ENCODE data around the gene HNRNPA3. TPM values are rescaled to one million over a fixed set of nuclear protein-coding genes. Genes with fewer than 3 reads are reported as not detected.

Gene HNRNPA3
- total and polyA plus RNA-seq, 2 donors (not counting 1 experiment from before 2014, with no cell fraction given): 45.1 to 200 TPM

DNA sequence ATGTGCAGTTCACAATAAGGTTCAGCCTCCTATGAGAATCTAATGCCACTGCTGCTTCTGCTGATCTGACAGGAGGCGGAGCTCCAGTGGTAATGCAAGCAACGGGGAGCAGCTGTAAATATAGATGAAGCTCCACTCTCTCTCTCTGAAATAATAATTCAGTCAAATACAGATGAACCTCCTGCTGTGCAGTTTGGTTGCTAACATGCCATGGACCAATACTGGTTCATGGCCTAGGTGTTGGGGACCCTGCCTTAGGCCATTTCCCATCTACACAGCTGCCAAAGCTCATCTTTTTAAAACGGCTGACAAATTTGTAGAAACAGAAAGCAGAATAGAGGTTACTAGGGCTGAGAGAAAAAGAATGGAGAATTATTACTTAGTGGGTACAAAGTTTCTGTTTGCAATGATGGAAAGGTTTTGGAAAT lies 10.7 kb upstream of the HNRNPA3 start:
- DNase-seq (no peak), ATAC-seq (ENCODE audit: low read depth) (no peak)
- TF ChIP-seq, protein P1, sequence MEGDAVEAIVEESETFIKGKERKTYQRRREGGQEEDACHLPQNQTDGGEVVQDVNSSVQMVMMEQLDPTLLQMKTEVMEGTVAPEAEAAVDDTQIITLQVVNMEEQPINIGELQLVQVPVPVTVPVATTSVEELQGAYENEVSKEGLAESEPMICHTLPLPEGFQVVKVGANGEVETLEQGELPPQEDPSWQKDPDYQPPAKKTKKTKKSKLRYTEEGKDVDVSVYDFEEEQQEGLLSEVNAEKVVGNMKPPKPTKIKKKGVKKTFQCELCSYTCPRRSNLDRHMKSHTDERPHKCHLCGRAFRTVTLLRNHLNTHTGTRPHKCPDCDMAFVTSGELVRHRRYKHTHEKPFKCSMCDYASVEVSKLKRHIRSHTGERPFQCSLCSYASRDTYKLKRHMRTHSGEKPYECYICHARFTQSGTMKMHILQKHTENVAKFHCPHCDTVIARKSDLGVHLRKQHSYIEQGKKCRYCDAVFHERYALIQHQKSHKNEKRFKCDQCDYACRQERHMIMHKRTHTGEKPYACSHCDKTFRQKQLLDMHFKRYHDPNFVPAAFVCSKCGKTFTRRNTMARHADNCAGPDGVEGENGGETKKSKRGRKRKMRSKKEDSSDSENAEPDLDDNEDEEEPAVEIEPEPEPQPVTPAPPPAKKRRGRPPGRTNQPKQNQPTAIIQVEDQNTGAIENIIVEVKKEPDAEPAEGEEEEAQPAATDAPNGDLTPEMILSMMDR (IDR thresholded peaks at IDR 0.05): no peak
- TF ChIP-seq EZH2 (IDR thresholded peaks at IDR 0.05; ENCODE audit: borderline replicate concordance, insufficient read depth, low read depth, low read length, poor library complexity, severe bottlenecking): no peak
- Histone ChIP-seq H3K36me3 (replicated peaks in 1 of 2; ENCODE audit: control extremely low read depth in 1 of 2, control insufficient read depth in 1 of 2, extremely low read depth in 1 of 2, insufficient read depth in 2 of 2, low read length in 1 of 2) (no peaks in the 10 kb centered on the region), H3K79me2 (ENCODE audit: control insufficient read depth, insufficient read depth, low read length) (peaks cover 22% of the 10 kb centered on the region), H3K4me2 (replicated peaks; ENCODE audit: low read depth, low read length, poor library complexity, severe bottlenecking) (no peak overlapping the region), H3K27me3 (replicated peaks in 1 of 4; ENCODE audit: control extremely low read depth in 1 of 4, control insufficient read depth in 3 of 4, insufficient read depth in 4 of 4, low read length in 3 of 4) (no peaks in the 10 kb centered on the region), H3K27ac (ENCODE audit: low read length in 2 of 2) (no peak overlapping the region), H3K9me3 (ENCODE audit: control extremely low read depth in 1 of 3, control insufficient read depth in 2 of 3, insufficient read depth in 1 of 3, low read length in 2 of 3) (no peaks in the 10 kb centered on the region), H3K9ac (ENCODE audit: low read length) (no peak overlapping the region), H3K4me3 (ENCODE audit: control extremely low read depth in 1 of 5, extremely low read depth in 1 of 5, insufficient read depth in 1 of 5, low read depth in 2 of 5, low read length in 4 of 5) (no peak overlapping the region), H4K20me1 (ENCODE audit: control insufficient read depth, insufficient read depth, low read length, poor library complexity, severe bottlenecking) (no peaks in the 10 kb centered on the region), H3K4me1 (ENCODE audit: control insufficient read depth in 2 of 2, insufficient read depth in 2 of 2, low read length in 2 of 2) (no peaks in the 10 kb centered on the region), H2AFZ (ENCODE audit: insufficient read depth, low read depth, low read length, poor library complexity, severe bottlenecking) (no peak overlapping the region)
- no peaks in the 10 kb centered on the region for H3K27me3 Mint-ChIP-seq
- H3K27ac Mint-ChIP-seq: no peak overlapping the region
- H3K9me3 Mint-ChIP-seq (ENCODE audit: insufficient read depth): no peaks in the 10 kb centered on the region
- H3K4me1 Mint-ChIP-seq: peaks cover 2% of the 10 kb centered on the region
- H3K4me3 Mint-ChIP-seq: no peak overlapping the region
- intact Hi-C loops (cut with micrococcal nuclease): no loop called here
- ChIA-PET CTCF (interaction anchor here (1.7 to 1.9 kb wide), 2 partner anchors 37 to 53 kb away, joined by 5 to 6 read pairs; no protein-coding TSS in a partner anchor), POLR2A (no interaction called here)
- 60% methylated on average over 2 of the region's 3 CpGs for WGBS (ENCODE audit: insufficient coverage)

DNA sequence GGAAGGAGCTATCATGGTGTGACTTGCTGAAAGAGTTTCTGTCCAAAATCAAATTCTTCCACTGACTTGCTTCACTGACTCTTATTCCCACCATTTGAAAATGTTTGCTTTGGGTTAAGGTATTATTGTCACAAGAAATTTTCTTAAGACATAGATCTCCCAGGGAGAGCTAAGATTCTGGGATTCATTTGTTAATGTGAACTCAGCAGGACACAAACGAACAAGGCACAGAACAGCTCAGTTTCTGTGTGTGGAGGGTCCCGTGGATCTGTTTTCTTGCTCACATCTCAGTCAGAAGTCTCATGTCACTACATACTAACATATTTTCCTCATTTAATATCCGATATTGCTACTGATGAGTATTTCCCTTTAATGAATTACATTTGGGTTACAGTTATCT lies 8.2 kb upstream of the HNRNPA3 start:
- H3K27ac ChIP-seq (ENCODE audit: low read length in 2 of 2): no peak overlapping the region
- POLR2A ChIA-PET: no interaction called here
- no peak overlapping the region for H3K4me2 ChIP-seq (replicated peaks; ENCODE audit: low read depth, low read length, poor library complexity, severe bottlenecking)
- H3K4me1 ChIP-seq (ENCODE audit: control insufficient read depth in 2 of 2, insufficient read depth in 2 of 2, low read length in 2 of 2): no peaks in the 10 kb centered on the region
- DNase-seq (no peak), ATAC-seq (ENCODE audit: low read depth) (no peak)
- no peaks in the 10 kb centered on the region for H3K27me3 ChIP-seq (replicated peaks in 1 of 4; ENCODE audit: control extremely low read depth in 1 of 4, control insufficient read depth in 3 of 4, insufficient read depth in 4 of 4, low read length in 3 of 4)
- H3K4me3 Mint-ChIP-seq: no peak overlapping the region
- TF ChIP-seq, protein P1 (IDR thresholded peaks at IDR 0.05): no peak
- no peak for TF ChIP-seq EZH2 (IDR thresholded peaks at IDR 0.05; ENCODE audit: borderline replicate concordance, insufficient read depth, low read depth, low read length, poor library complexity, severe bottlenecking)
- H3K4me1 Mint-ChIP-seq: peaks cover 3% of the 10 kb centered on the region
- H3K4me3 ChIP-seq (ENCODE audit: control extremely low read depth in 1 of 5, extremely low read depth in 1 of 5, insufficient read depth in 1 of 5, low read depth in 2 of 5, low read length in 4 of 5): no peak overlapping the region
- no peaks in the 10 kb centered on the region for H4K20me1 ChIP-seq (ENCODE audit: control insufficient read depth, insufficient read depth, low read length, poor library complexity, severe bottlenecking)
- no peaks in the 10 kb centered on the region for H3K27me3 Mint-ChIP-seq
- H3K79me2 ChIP-seq (ENCODE audit: control insufficient read depth, insufficient read depth, low read length): peaks cover 43% of the 10 kb centered on the region
- no peak overlapping the region for H3K9ac ChIP-seq (ENCODE audit: low read length)
- H3K9me3 Mint-ChIP-seq (ENCODE audit: insufficient read depth): no peaks in the 10 kb centered on the region
- H3K36me3 ChIP-seq (replicated peaks in 1 of 2; ENCODE audit: control extremely low read depth in 1 of 2, control insufficient read depth in 1 of 2, extremely low read depth in 1 of 2, insufficient read depth in 2 of 2, low read length in 1 of 2): no peaks in the 10 kb centered on the region
- CTCF ChIA-PET: interaction anchor here (0.6 to 0.7 kb wide), 2 partner anchors 568 to 750 kb away, joined by 3 read pairs; no protein-coding TSS in a partner anchor
- WGBS (ENCODE audit: insufficient coverage): no CpG with 5 or more reads among the region's 3 CpGs
- H3K27ac Mint-ChIP-seq: no peak overlapping the region
- no peaks in the 10 kb centered on the region for H3K9me3 ChIP-seq (ENCODE audit: control extremely low read depth in 1 of 3, control insufficient read depth in 2 of 3, insufficient read depth in 1 of 3, low read length in 2 of 3)
- intact Hi-C loops (cut with micrococcal nuclease): no loop called here
- H2AFZ ChIP-seq (ENCODE audit: insufficient read depth, low read depth, low read length, poor library complexity, severe bottlenecking): no peak overlapping the region

Data from B cell (primary cell).